Lung (tissue), 12 donors: ENCODE results near the gene ABHD8. TPM values are rescaled to one million over a fixed set of nuclear protein-coding genes. Genes with fewer than 3 reads are reported as not detected.

ENCODE experiments used
- ATAC-seq: fragments of 200-7000 bp; cut with Tn5 transposase; one replicate; pipeline ENCODE4 v1.9.1; 2020; ENCODE audit warnings: moderate number of reproducible peaks; ENCODE audit not compliant: insufficient read depth, low FRiP score
- DNase-seq, 3 donors: peaks; one replicate each; pipeline ENCODE4 v3.0.0-alpha.2; 2013 to 2017
- H3K27ac ChIP-seq, 2 donors: one replicate each; pipeline ENCODE4 v1.5.1; 2013; ENCODE audit warnings: mild to moderate bottlenecking in 2 of 2, moderate library complexity in 2 of 2, control low read depth in 1 of 2, inconsistent platforms in 1 of 2, low read depth in 1 of 2, low read length in 1 of 2
- H3K27me3 ChIP-seq, 3 donors: one replicate each; pipeline ENCODE4 v1.5.1; 2013; ENCODE audit warnings: low read length in 2 of 3; ENCODE audit not compliant: control insufficient read depth in 3 of 3, insufficient read depth in 3 of 3
- H3K36me3 ChIP-seq, 4 donors: one replicate each; pipeline ENCODE4 v1.5.1; 2013; ENCODE audit warnings: low read length in 4 of 4, mild to moderate bottlenecking in 1 of 4, moderate library complexity in 1 of 4; ENCODE audit not compliant: control insufficient read depth in 4 of 4, insufficient read depth in 4 of 4
- H3K4me1 ChIP-seq, 5 donors: one replicate each; pipeline ENCODE4 v1.5.1; 2013; ENCODE audit warnings: low read length in 5 of 5, mild to moderate bottlenecking in 2 of 5, moderate library complexity in 1 of 5; ENCODE audit not compliant: control insufficient read depth in 5 of 5, insufficient read depth in 5 of 5
- H3K4me3 ChIP-seq: one replicate; pipeline ENCODE4 v1.5.1; 2013; ENCODE audit warnings: mild to moderate bottlenecking, control low read depth, moderate library complexity
- H3K9ac ChIP-seq, 2 donors: one replicate each; pipeline ENCODE4 v1.5.1; 2013; ENCODE audit warnings: low read length in 2 of 2, control low read depth in 1 of 2; ENCODE audit not compliant: insufficient read depth in 1 of 2
- H3K9me3 ChIP-seq, 4 donors: one replicate each; pipeline ENCODE4 v1.5.1; 2013; ENCODE audit warnings: low read length in 3 of 4, mild to moderate bottlenecking in 1 of 4, moderate library complexity in 1 of 4; ENCODE audit not compliant: control insufficient read depth in 4 of 4, insufficient read depth in 3 of 4
- CTCF ChIP-seq: IDR thresholded peaks from 2 replicates; pipeline ENCODE4 v1.5.1; 2012; ENCODE audit warnings: mild to moderate bottlenecking; ENCODE audit errors: control extremely low read depth, extremely low read depth
- WGBS, 2 donors: extraction: QIAGEN DNeasy Blood & Tissue Kit; methylation state at CpG; one replicate each; pipeline ENCODE4 v1.1.7; 2013; 5-methylcytosine and 5-hydroxymethylcytosine counted together
- polyA plus RNA-seq, 2 donors: library from polyadenylated mRNA; stranded (reverse); fragments of 200-250 nt; gene quantifications; one replicate each; pipeline ENCODE4 v1.2.1, GENCODE V29; 2013
- total RNA-seq, 2 donors: library from RNA; depleted of rRNA in 1 of 2; stranded (reverse); fragments of >200 nt in 1 of 2; gene quantifications; one replicate each; pipeline ENCODE4 v1.2.1, GENCODE V29; 2014 to 2021
- donor health status: control.
- donor health status: control.
- donor health status: Bipolar disorder and iron deficiency.
- donor health status: healthy.
- donor health status: DM: yes; HTN: yes; CAD: no.

ABHD8 gene
- total and polyA plus RNA-seq, 4 donors, result 12.8 to 23.0 (median 15.1) TPM

GRCh38 chr19:17302391-17303166 lies 646 bp downstream of the ABHD8 start:
- TF ChIP-seq CTCF, result no peak
- peak overlapping the region; percentile 48 for H3K4me3 ChIP-seq
- peaks cover 0 to 7% (median 5%) of the 10 kb centered on the region in 4 donors for H3K36me3 ChIP-seq
- H3K27me3 ChIP-seq, result no peaks in the 10 kb centered on the region
- no peak for ATAC-seq
- 8 to 10% methylated on average over 24 to 29 of the region's 29 CpGs for WGBS, 2 donors
- H3K9ac ChIP-seq, result peak overlapping the region in 1 of 2 donors; percentile 11
- peaks cover 2 to 31% (median 5%) of the 10 kb centered on the region in 5 donors for H3K4me1 ChIP-seq
- peaks cover 0 to 3% (median 0%) of the 10 kb centered on the region in 4 donors for H3K9me3 ChIP-seq
- H3K27ac ChIP-seq, result peak overlapping the region; percentile 21 to 57
- DNase-seq, result no peak

GRCh38 chr19:17300992-17301619 lies 2.1 kb downstream of the ABHD8 start:
- ATAC-seq, result no peak
- Histone ChIP-seq H3K9me3 (peaks cover 0 to 3% (median 0%) of the 10 kb centered on the region in 4 donors), H3K27ac (no peak overlapping the region), H3K9ac (no peak overlapping the region), H3K27me3 (no peaks in the 10 kb centered on the region), H3K36me3 (peaks cover 0 to 7% (median 5%) of the 10 kb centered on the region in 4 donors), H3K4me3 (no peak overlapping the region), H3K4me1 (peaks cover 2 to 24% (median 5%) of the 10 kb centered on the region in 5 donors)
- TF ChIP-seq CTCF, result no peak
- 95 to 96% methylated on average over 51 of the region's 51 CpGs for WGBS, 2 donors
- DNase-seq, result no peak

GRCh38 chr19:17296976-17297375 lies 6.2 kb downstream of the ABHD8 start:
- TF ChIP-seq CTCF, result no peak
- H3K4me3 ChIP-seq, result no peak overlapping the region
- WGBS, 2 donors, result 78 to 90% methylated on average over 6 of the region's 6 CpGs
- no peak overlapping the region for H3K27ac ChIP-seq
- DNase-seq (no peak), ATAC-seq (no peak)
- H3K36me3 ChIP-seq, result peaks cover 0 to 10% (median 6%) of the 10 kb centered on the region in 4 donors
- H3K9me3 ChIP-seq, result peaks cover 0 to 3% (median 0%) of the 10 kb centered on the region in 4 donors
- no peaks in the 10 kb centered on the region for H3K27me3 ChIP-seq
- no peak overlapping the region for H3K9ac ChIP-seq
- peaks cover 0 to 5% (median 0%) of the 10 kb centered on the region in 5 donors for H3K4me1 ChIP-seq
